ENCODE data around the gene ASPM.
A peak's percentile ranks its signal among the peaks of the same experiment; 100 is the strongest.

Gene ASPM

GRCh38 chr1:197171531-197171930, 25.1 kb upstream of the ASPM start:
- H3K27ac Mint-ChIP-seq, result peak overlapping the region in 2 of 3 experiments; percentile 23 to 24
- H3K27me3 Mint-ChIP-seq (ENCODE audit: low read depth), result no peaks in the 10 kb centered on the region
- no peaks in the 10 kb centered on the region for H3K9me3 Mint-ChIP-seq
- peaks cover 52% of the 10 kb centered on the region for H3K36me3 Mint-ChIP-seq (ENCODE audit: low read depth)
- peaks cover 7% of the 10 kb centered on the region for H3K4me1 Mint-ChIP-seq
- TF ChIP-seq CTCF (IDR thresholded peaks at IDR 0.05; ENCODE audit: unreplicated experiment in 3 of 3), result no peak
- no peak overlapping the region for H3K4me3 Mint-ChIP-seq

- Mint-ChIP-seq H3K4me1 (peaks cover 7% of the 10 kb centered on the region), H3K9me3 (no peaks in the 10 kb centered on the region), H3K27ac (no peak overlapping the region), H3K27me3 (ENCODE audit: low read depth) (no peaks in the 10 kb centered on the region), H3K36me3 (ENCODE audit: low read depth) (peaks cover 53% of the 10 kb centered on the region), H3K4me3 (no peak overlapping the region)
- TF ChIP-seq CTCF (IDR thresholded peaks at IDR 0.05; ENCODE audit: unreplicated experiment in 3 of 3), result no peak
Observed at GRCh38 chr1:197170538-197170937, 24.1 kb upstream of the ASPM start.

- H3K27me3 Mint-ChIP-seq (ENCODE audit: low read depth), result no peaks in the 10 kb centered on the region
- H3K36me3 Mint-ChIP-seq (ENCODE audit: low read depth), result peaks cover 22% of the 10 kb centered on the region
- H3K4me3 Mint-ChIP-seq, result no peak overlapping the region
- H3K4me1 Mint-ChIP-seq, result no peaks in the 10 kb centered on the region
- no peak for TF ChIP-seq CTCF (IDR thresholded peaks at IDR 0.05; ENCODE audit: unreplicated experiment in 3 of 3)
- H3K27ac Mint-ChIP-seq, result no peak overlapping the region
- H3K9me3 Mint-ChIP-seq, result no peaks in the 10 kb centered on the region
Observed at GRCh38 chr1:197159461-197159860, 13.0 kb upstream of the ASPM start.

- Mint-ChIP-seq H3K4me1 (no peaks in the 10 kb centered on the region), H3K4me3 (no peak overlapping the region), H3K36me3 (ENCODE audit: low read depth) (peaks cover 14% of the 10 kb centered on the region), H3K27ac (no peak overlapping the region), H3K9me3 (no peaks in the 10 kb centered on the region), H3K27me3 (ENCODE audit: low read depth) (no peaks in the 10 kb centered on the region)
- TF ChIP-seq CTCF (IDR thresholded peaks at IDR 0.05; ENCODE audit: unreplicated experiment in 3 of 3), result no peak
Observed at GRCh38 chr1:197156692-197157091, 10.2 kb upstream of the ASPM start.

- Mint-ChIP-seq H3K9me3 (no peaks in the 10 kb centered on the region), H3K27ac (no peak overlapping the region), H3K4me3 (no peak overlapping the region), H3K27me3 (ENCODE audit: low read depth) (no peaks in the 10 kb centered on the region), H3K36me3 (ENCODE audit: low read depth) (no peaks in the 10 kb centered on the region), H3K4me1 (no peaks in the 10 kb centered on the region)
- no peak for TF ChIP-seq CTCF (IDR thresholded peaks at IDR 0.05; ENCODE audit: unreplicated experiment in 3 of 3)
Observed at GRCh38 chr1:197152662-197153061, 6.2 kb upstream of the ASPM start.

- no peak overlapping the region for H3K4me3 Mint-ChIP-seq
- TF ChIP-seq CTCF (IDR thresholded peaks at IDR 0.05; ENCODE audit: unreplicated experiment in 3 of 3), result no peak
- no peak overlapping the region for H3K27ac Mint-ChIP-seq
- H3K4me1 Mint-ChIP-seq, result no peaks in the 10 kb centered on the region
- H3K27me3 Mint-ChIP-seq (ENCODE audit: low read depth), result no peaks in the 10 kb centered on the region
- no peaks in the 10 kb centered on the region for H3K36me3 Mint-ChIP-seq (ENCODE audit: low read depth)
- H3K9me3 Mint-ChIP-seq, result no peaks in the 10 kb centered on the region
Observed at GRCh38 chr1:197151185-197151584, 4.7 kb upstream of the ASPM start.
